Mesenchymal stem cell (in vitro differentiated cells and primary cell): Measurements from ENCODE around the gene PTPRD.

Source experiments
- DNase-seq: peaks from one replicate; pipeline ENCODE4 v3.0.0-alpha.2; 2013
- H2AFZ ChIP-seq: one replicate; pipeline ENCODE4 v1.6.1; 2013; ENCODE audit warnings: low read depth, mild to moderate bottlenecking, control low read depth, inconsistent platforms, low read length, moderate library complexity
- H2AK5ac ChIP-seq: 2 replicates; pipeline ENCODE4 v1.6.1; 2013; ENCODE audit warnings: low read length, moderate library complexity, mild to moderate bottlenecking, inconsistent platforms; ENCODE audit not compliant: severe bottlenecking
- H2BK120ac ChIP-seq: one replicate; pipeline ENCODE4 v1.6.1; 2013; ENCODE audit warnings: low read depth, mild to moderate bottlenecking, inconsistent platforms, low read length, moderate library complexity
- H2BK12ac ChIP-seq, 2 experiments: one replicate each; pipeline ENCODE4 v1.6.1; 2013; ENCODE audit warnings: inconsistent platforms in 2 of 2, low read length in 2 of 2, mild to moderate bottlenecking in 2 of 2, moderate library complexity in 2 of 2, control low read depth in 1 of 2
- H2BK15ac ChIP-seq: one replicate; pipeline ENCODE4 v1.6.1; 2013; ENCODE audit warnings: mild to moderate bottlenecking, low read depth, inconsistent platforms; ENCODE audit not compliant: poor library complexity, severe bottlenecking
- H2BK5ac ChIP-seq: 2 replicates; pipeline ENCODE4 v1.6.1; 2013; ENCODE audit warnings: low read depth, mild to moderate bottlenecking, low read length, control low read depth, inconsistent platforms; ENCODE audit not compliant: poor library complexity, severe bottlenecking
- H3K14ac ChIP-seq, 2 experiments: one replicate each; pipeline ENCODE4 v1.6.1; 2013; ENCODE audit warnings: inconsistent platforms in 2 of 2, low read length in 2 of 2, control low read depth in 1 of 2, mild to moderate bottlenecking in 1 of 2, moderate library complexity in 1 of 2
- H3K18ac ChIP-seq, 2 experiments: one replicate each; pipeline ENCODE4 v1.6.1; 2013; ENCODE audit warnings: inconsistent platforms in 2 of 2, low read length in 2 of 2, control low read depth in 1 of 2, low read depth in 1 of 2, mild to moderate bottlenecking in 1 of 2
- H3K23ac ChIP-seq, 2 experiments: one replicate each; pipeline ENCODE4 v1.6.1; 2013; ENCODE audit warnings: inconsistent platforms in 2 of 2, low read length in 2 of 2, mild to moderate bottlenecking in 2 of 2, moderate library complexity in 2 of 2, control low read depth in 1 of 2
- H3K27ac ChIP-seq: 2 replicates; pipeline ENCODE4 v1.5.1; 2013; ENCODE audit warnings: mild to moderate bottlenecking, moderate library complexity, low read length, control low read depth, inconsistent platforms; ENCODE audit not compliant: poor library complexity, severe bottlenecking
- H3K27me3 ChIP-seq, 2 experiments: 2 replicates each; pipeline versions ENCODE4 v1.6.1 to v1.7.0; 2013; ENCODE audit warnings: low read length in 2 of 2, mild to moderate bottlenecking in 2 of 2, moderate library complexity in 2 of 2, control low read depth in 1 of 2, inconsistent platforms in 1 of 2; ENCODE audit not compliant: control insufficient read depth in 1 of 2, insufficient read depth in 1 of 2
- H3K36me3 ChIP-seq, 2 experiments: 2 replicates each; pipeline versions ENCODE4 v1.6.1 to v1.7.0; 2013; ENCODE audit warnings: low read length in 2 of 2, control low read depth in 1 of 2, inconsistent platforms in 1 of 2, low read depth in 1 of 2, mild to moderate bottlenecking in 1 of 2; ENCODE audit not compliant: insufficient read depth in 2 of 2, control insufficient read depth in 1 of 2
- H3K4ac ChIP-seq, 2 experiments: one replicate each; pipeline ENCODE4 v1.6.1; 2013; ENCODE audit warnings: inconsistent platforms in 2 of 2, low read length in 2 of 2, mild to moderate bottlenecking in 2 of 2, moderate library complexity in 2 of 2, control low read depth in 1 of 2, low read depth in 1 of 2
- H3K4me1 ChIP-seq: 2 replicates; pipeline ENCODE4 v1.6.1; 2013; ENCODE audit warnings: low read depth, low read length, control low read depth; ENCODE audit not compliant: control insufficient read depth, insufficient read depth
- H3K4me2 ChIP-seq: 2 replicates; pipeline ENCODE4 v1.6.1; 2013; ENCODE audit warnings: low read length, mild to moderate bottlenecking, inconsistent platforms; ENCODE audit not compliant: poor library complexity, severe bottlenecking
- H3K4me3 ChIP-seq, 2 experiments: 2 replicates each; pipeline versions ENCODE4 v1.5.1 to v1.7.0; 2013; ENCODE audit warnings: low read length in 2 of 2, mild to moderate bottlenecking in 2 of 2, control low read depth in 1 of 2, low read depth in 1 of 2; ENCODE audit not compliant: insufficient read depth in 1 of 2
- H3K79me1 ChIP-seq: replicated peaks from 2 replicates; pipeline ENCODE4 v1.6.1; 2013; ENCODE audit warnings: mild to moderate bottlenecking, control low read depth, low read length, inconsistent platforms; ENCODE audit not compliant: poor library complexity, severe bottlenecking
- H3K9ac ChIP-seq: 2 replicates; pipeline ENCODE4 v1.7.0; 2013; ENCODE audit warnings: mild to moderate bottlenecking, low read length, moderate library complexity
- H3K9me3 ChIP-seq: 2 replicates; pipeline ENCODE4 v1.7.0; 2013; ENCODE audit warnings: mild to moderate bottlenecking, low read length; ENCODE audit not compliant: control insufficient read depth
- H4K8ac ChIP-seq: one replicate; pipeline ENCODE4 v1.6.1; 2013; ENCODE audit warnings: inconsistent platforms, mild to moderate bottlenecking, low read length, moderate library complexity
- H4K91ac ChIP-seq: one replicate; pipeline ENCODE4 v1.6.1; 2013; ENCODE audit warnings: mild to moderate bottlenecking, low read length, inconsistent platforms
- WGBS: methylation state at CpG from one replicate; pipeline ENCODE4 v1.1.7; 2013; ENCODE audit warnings: mixed read lengths; 5-methylcytosine and 5-hydroxymethylcytosine counted together

PTPRD gene

GRCh38 chr9:9504869-9505268, 1107.9 kb downstream of the PTPRD start:
- Histone ChIP-seq H3K4me3 (no peak overlapping the region), H2BK120ac (no peak overlapping the region)
- 79% methylated on average over 1 of the region's 1 CpG for WGBS

GRCh38 chr9:9499546-9499945, 1113.3 kb downstream of the PTPRD start:
- Histone ChIP-seq H3K9ac (no peak overlapping the region), H3K23ac (no peak overlapping the region), H3K27me3 (no peaks in the 10 kb centered on the region), H3K36me3 (no peaks in the 10 kb centered on the region), H3K4me1 (no peaks in the 10 kb centered on the region), H4K91ac (no peak overlapping the region), H4K8ac (no peak overlapping the region), H2AK5ac (no peak overlapping the region), H3K4ac (no peak overlapping the region), H2BK15ac (no peak overlapping the region), H2BK5ac (no peak overlapping the region), H3K4me2 (no peak overlapping the region), H3K79me1 (no peaks in the 10 kb centered on the region), H3K4me3 (no peak overlapping the region), H3K18ac (no peak overlapping the region), H2BK12ac (no peak overlapping the region), H3K14ac (no peak overlapping the region), H2AFZ (no peak overlapping the region), H2BK120ac (no peak overlapping the region), H3K9me3 (peaks cover 18% of the 10 kb centered on the region), H3K27ac (no peak overlapping the region)
- DNase-seq, result no peak

More at GRCh38 chr9:9504869-9505268, 1107.9 kb downstream of the PTPRD start:
- no peak overlapping the region for H2AFZ ChIP-seq
- no peak overlapping the region for H3K14ac ChIP-seq
- no peaks in the 10 kb centered on the region for H3K4me1 ChIP-seq
- H3K27me3 ChIP-seq, result no peaks in the 10 kb centered on the region
- H3K23ac ChIP-seq, result no peak overlapping the region
- H2BK5ac ChIP-seq, result no peak overlapping the region
- H3K18ac ChIP-seq, result no peak overlapping the region
- H3K4me2 ChIP-seq, result no peak overlapping the region
- H3K36me3 ChIP-seq, result no peaks in the 10 kb centered on the region
- no peak overlapping the region for H3K27ac ChIP-seq
- H4K91ac ChIP-seq, result no peak overlapping the region
- H3K9ac ChIP-seq, result no peak overlapping the region
- no peak overlapping the region for H2BK15ac ChIP-seq
- no peaks in the 10 kb centered on the region for H3K79me1 ChIP-seq
- no peaks in the 10 kb centered on the region for H3K9me3 ChIP-seq
- no peak overlapping the region for H4K8ac ChIP-seq
- no peak overlapping the region for H2BK12ac ChIP-seq
- H3K4ac ChIP-seq, result no peak overlapping the region
- no peak for DNase-seq
- H2AK5ac ChIP-seq, result no peak overlapping the region

GRCh38 chr9:9498846-9499245, 1114.0 kb downstream of the PTPRD start:
- WGBS, result no CpG with 5 or more reads among the region's 2 CpGs

GRCh38 chr9:9498128-9498527, 1114.7 kb downstream of the PTPRD start:
- no peak overlapping the region for H3K18ac ChIP-seq
- H3K36me3 ChIP-seq, result no peaks in the 10 kb centered on the region
- H4K8ac ChIP-seq, result no peak overlapping the region
- H3K14ac ChIP-seq, result no peak overlapping the region
- no peak overlapping the region for H2BK12ac ChIP-seq
- H3K9ac ChIP-seq, result no peak overlapping the region
- H2BK120ac ChIP-seq, result no peak overlapping the region
- H3K4me3 ChIP-seq, result no peak overlapping the region
- no peaks in the 10 kb centered on the region for H3K27me3 ChIP-seq
- H3K9me3 ChIP-seq, result peaks cover 27% of the 10 kb centered on the region
- no peak overlapping the region for H2AK5ac ChIP-seq
- no peak overlapping the region for H3K27ac ChIP-seq
- H4K91ac ChIP-seq, result no peak overlapping the region
- no peak overlapping the region for H2BK5ac ChIP-seq
- 93% methylated on average over 2 of the region's 3 CpGs for WGBS
- no peaks in the 10 kb centered on the region for H3K4me1 ChIP-seq
- no peak overlapping the region for H3K4me2 ChIP-seq
- H3K79me1 ChIP-seq, result no peaks in the 10 kb centered on the region
- no peak overlapping the region for H3K4ac ChIP-seq
- DNase-seq, result no peak
- H3K23ac ChIP-seq, result no peak overlapping the region
- no peak overlapping the region for H2AFZ ChIP-seq
- no peak overlapping the region for H2BK15ac ChIP-seq

More at GRCh38 chr9:9498846-9499245, 1114.0 kb downstream of the PTPRD start:
- no peak overlapping the region for H3K4ac ChIP-seq
- H3K14ac ChIP-seq, result no peak overlapping the region
- no peak overlapping the region for H2BK15ac ChIP-seq
- DNase-seq, result no peak
- H3K9ac ChIP-seq, result no peak overlapping the region
- H3K4me3 ChIP-seq, result no peak overlapping the region
- no peak overlapping the region for H3K23ac ChIP-seq
- H3K36me3 ChIP-seq, result no peaks in the 10 kb centered on the region
- H3K4me1 ChIP-seq, result no peaks in the 10 kb centered on the region
- H2BK120ac ChIP-seq, result no peak overlapping the region
- no peaks in the 10 kb centered on the region for H3K79me1 ChIP-seq
- no peak overlapping the region for H2AK5ac ChIP-seq
- no peak overlapping the region for H4K8ac ChIP-seq
- H3K4me2 ChIP-seq, result no peak overlapping the region
- no peak overlapping the region for H2BK5ac ChIP-seq
- no peak overlapping the region for H2AFZ ChIP-seq
- H4K91ac ChIP-seq, result no peak overlapping the region
- H3K9me3 ChIP-seq, result peaks cover 25% of the 10 kb centered on the region
- H2BK12ac ChIP-seq, result no peak overlapping the region
- no peak overlapping the region for H3K18ac ChIP-seq
- H3K27me3 ChIP-seq, result no peaks in the 10 kb centered on the region
- H3K27ac ChIP-seq, result no peak overlapping the region
